Measurements from ENCODE around the gene LCN2.
"Not testable (repeated sequence)": the region's sequence is repeated elsewhere in the genome, so short reads cannot be mapped to it uniquely, and the experiment has no call there.

Gene LCN2

DNA sequence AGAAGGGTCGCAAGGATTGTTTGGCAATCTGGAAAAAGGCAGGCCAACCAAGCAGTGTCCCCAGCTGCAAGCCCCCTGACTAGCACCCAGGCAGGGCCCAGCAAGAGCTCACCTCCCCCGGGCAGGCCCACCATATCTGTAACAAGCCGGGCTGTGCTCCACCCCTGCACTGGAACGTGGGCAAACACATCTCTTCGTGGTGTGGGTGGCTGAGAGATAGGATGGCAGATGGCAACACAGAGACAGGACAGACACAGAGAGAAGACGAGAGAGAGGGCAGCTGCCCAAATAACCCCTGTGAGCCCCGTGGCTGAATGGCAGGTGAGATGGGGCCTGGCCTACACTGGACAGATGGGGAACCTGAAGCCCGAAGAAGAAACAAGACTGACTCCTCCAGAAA lies 20.2 kb downstream of the LCN2 start:
- Histone ChIP-seq H3K9me3 (ENCODE audit: control insufficient read depth, insufficient read depth, low read length) (no peaks in the 10 kb centered on the region), H3K4me3 (ENCODE audit: low read depth, low read length) (no peak overlapping the region), H3K27me3 (ENCODE audit: control insufficient read depth, insufficient read depth, low read length) (no peaks in the 10 kb centered on the region), H3K9ac (ENCODE audit: low read depth, low read length) (no peak overlapping the region), H3K4me1 (ENCODE audit: control insufficient read depth, insufficient read depth, low read length) (no peaks in the 10 kb centered on the region), H3K36me3 (ENCODE audit: control insufficient read depth, insufficient read depth, low read length) (peaks cover 15% of the 10 kb centered on the region)

- H3K9ac ChIP-seq (ENCODE audit: low read depth, low read length): no peak overlapping the region
- H3K4me1 ChIP-seq (ENCODE audit: control insufficient read depth, insufficient read depth, low read length): no peaks in the 10 kb centered on the region
- H3K36me3 ChIP-seq (ENCODE audit: control insufficient read depth, insufficient read depth, low read length): peaks cover 15% of the 10 kb centered on the region
- H3K4me3 ChIP-seq (ENCODE audit: low read depth, low read length): no peak overlapping the region
- H3K27me3 ChIP-seq (ENCODE audit: control insufficient read depth, insufficient read depth, low read length): no peaks in the 10 kb centered on the region
- no peaks in the 10 kb centered on the region for H3K9me3 ChIP-seq (ENCODE audit: control insufficient read depth, insufficient read depth, low read length)
Observed at GRCh38 chr9:128169925-128170324, 20.7 kb downstream of the LCN2 start.

- H3K27me3 ChIP-seq (ENCODE audit: control insufficient read depth, insufficient read depth, low read length): no peaks in the 10 kb centered on the region
Observed at GRCh38 chr9:128174062-128174461, 24.8 kb downstream of the LCN2 start.

GRCh38 chr9:128175102-128175563 lies 25.9 kb downstream of the LCN2 start:
- no peak overlapping the region for H3K9ac ChIP-seq (ENCODE audit: low read depth, low read length)
- H3K4me1 ChIP-seq (ENCODE audit: control insufficient read depth, insufficient read depth, low read length): no peaks in the 10 kb centered on the region
- no peaks in the 10 kb centered on the region for H3K27me3 ChIP-seq (ENCODE audit: control insufficient read depth, insufficient read depth, low read length)
- H3K4me3 ChIP-seq (ENCODE audit: low read depth, low read length): no peak overlapping the region
- peaks cover 30% of the 10 kb centered on the region for H3K36me3 ChIP-seq (ENCODE audit: control insufficient read depth, insufficient read depth, low read length)
- no peaks in the 10 kb centered on the region for H3K9me3 ChIP-seq (ENCODE audit: control insufficient read depth, insufficient read depth, low read length)

More at GRCh38 chr9:128174062-128174461, 24.8 kb downstream of the LCN2 start:
- no peaks in the 10 kb centered on the region for H3K4me1 ChIP-seq (ENCODE audit: control insufficient read depth, insufficient read depth, low read length)
- H3K9ac ChIP-seq (ENCODE audit: low read depth, low read length): no peak overlapping the region
- H3K9me3 ChIP-seq (ENCODE audit: control insufficient read depth, insufficient read depth, low read length): no peaks in the 10 kb centered on the region
- H3K36me3 ChIP-seq (ENCODE audit: control insufficient read depth, insufficient read depth, low read length): peaks cover 26% of the 10 kb centered on the region
- H3K4me3 ChIP-seq (ENCODE audit: low read depth, low read length): no peak overlapping the region

DNA sequence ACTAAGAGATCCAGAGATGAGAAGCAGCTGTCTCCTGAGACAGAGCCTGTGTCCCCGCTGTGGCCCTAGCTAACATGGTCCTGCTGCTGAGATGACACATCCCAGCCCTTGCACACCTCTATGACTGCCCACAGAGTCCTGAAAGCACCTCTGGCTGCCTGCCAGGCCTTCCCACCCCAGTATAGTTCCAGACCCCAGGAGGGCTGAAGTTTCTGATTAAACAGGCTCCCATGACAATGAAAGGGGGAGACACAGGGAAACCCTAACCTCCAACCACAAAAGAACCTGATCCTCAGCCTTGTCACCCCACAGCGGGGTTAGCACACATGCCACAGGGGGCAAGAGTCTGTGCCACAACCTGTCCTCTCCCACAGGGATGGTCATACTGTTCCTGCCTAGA lies 26.5 kb downstream of the LCN2 start:
- Histone ChIP-seq H3K36me3 (ENCODE audit: control insufficient read depth, insufficient read depth, low read length) (peaks cover 33% of the 10 kb centered on the region), H3K27me3 (ENCODE audit: control insufficient read depth, insufficient read depth, low read length) (no peaks in the 10 kb centered on the region)

GRCh38 chr9:128178806-128179431 lies 29.7 kb downstream of the LCN2 start:
- Histone ChIP-seq H3K27me3 (ENCODE audit: control insufficient read depth, insufficient read depth, low read length) (no peaks in the 10 kb centered on the region), H3K9ac (ENCODE audit: low read depth, low read length) (no peak overlapping the region), H3K4me3 (ENCODE audit: low read depth, low read length) (no peak overlapping the region), H3K36me3 (ENCODE audit: control insufficient read depth, insufficient read depth, low read length) (peaks cover 36% of the 10 kb centered on the region), H3K4me1 (ENCODE audit: control insufficient read depth, insufficient read depth, low read length) (no peaks in the 10 kb centered on the region), H3K9me3 (ENCODE audit: control insufficient read depth, insufficient read depth, low read length) (no peaks in the 10 kb centered on the region)

More for the DNA sequence above, 26.5 kb downstream of the LCN2 start:
- no peaks in the 10 kb centered on the region for H3K9me3 ChIP-seq (ENCODE audit: control insufficient read depth, insufficient read depth, low read length)
- H3K4me3 ChIP-seq (ENCODE audit: low read depth, low read length): no peak overlapping the region
- H3K4me1 ChIP-seq (ENCODE audit: control insufficient read depth, insufficient read depth, low read length): no peaks in the 10 kb centered on the region
- no peak overlapping the region for H3K9ac ChIP-seq (ENCODE audit: low read depth, low read length)

- no peaks in the 10 kb centered on the region for H3K4me1 ChIP-seq (ENCODE audit: control insufficient read depth, insufficient read depth, low read length)
- H3K27me3 ChIP-seq (ENCODE audit: control insufficient read depth, insufficient read depth, low read length): no peaks in the 10 kb centered on the region
- H3K4me3 ChIP-seq (ENCODE audit: low read depth, low read length): no peak overlapping the region
- peaks cover 36% of the 10 kb centered on the region for H3K36me3 ChIP-seq (ENCODE audit: control insufficient read depth, insufficient read depth, low read length)
- H3K9ac ChIP-seq (ENCODE audit: low read depth, low read length): no peak overlapping the region
- H3K9me3 ChIP-seq (ENCODE audit: control insufficient read depth, insufficient read depth, low read length): no peaks in the 10 kb centered on the region
Observed at GRCh38 chr9:128180001-128180400, 30.7 kb downstream of the LCN2 start.

DNA sequence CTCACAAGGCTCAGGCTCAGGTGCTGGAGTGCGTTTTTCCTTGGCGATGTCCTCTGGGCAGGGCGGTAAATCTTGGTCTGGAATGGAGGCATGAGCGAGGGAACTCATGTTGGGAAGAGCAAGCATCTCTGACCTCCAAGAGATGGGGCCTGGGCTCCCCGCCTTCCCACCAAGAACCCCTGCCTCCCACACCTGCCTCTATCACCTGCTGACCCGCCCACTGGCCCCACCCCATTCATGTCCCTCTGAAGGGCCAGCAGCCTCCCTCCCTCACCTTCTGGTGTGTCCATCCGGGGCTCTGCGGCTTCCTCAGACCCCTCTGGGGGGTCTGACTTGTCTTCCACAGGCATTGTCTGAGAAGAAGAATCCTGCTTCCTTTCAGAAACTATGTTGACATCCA lies 31.2 kb downstream of the LCN2 start:
- Histone ChIP-seq H3K36me3 (ENCODE audit: control insufficient read depth, insufficient read depth, low read length) (peaks cover 36% of the 10 kb centered on the region), H3K9me3 (ENCODE audit: control insufficient read depth, insufficient read depth, low read length) (no peaks in the 10 kb centered on the region), H3K4me1 (ENCODE audit: control insufficient read depth, insufficient read depth, low read length) (no peaks in the 10 kb centered on the region), H3K27me3 (ENCODE audit: control insufficient read depth, insufficient read depth, low read length) (no peaks in the 10 kb centered on the region), H3K4me3 (ENCODE audit: low read depth, low read length) (no peak overlapping the region), H3K9ac (ENCODE audit: low read depth, low read length) (no peak overlapping the region)

DNA sequence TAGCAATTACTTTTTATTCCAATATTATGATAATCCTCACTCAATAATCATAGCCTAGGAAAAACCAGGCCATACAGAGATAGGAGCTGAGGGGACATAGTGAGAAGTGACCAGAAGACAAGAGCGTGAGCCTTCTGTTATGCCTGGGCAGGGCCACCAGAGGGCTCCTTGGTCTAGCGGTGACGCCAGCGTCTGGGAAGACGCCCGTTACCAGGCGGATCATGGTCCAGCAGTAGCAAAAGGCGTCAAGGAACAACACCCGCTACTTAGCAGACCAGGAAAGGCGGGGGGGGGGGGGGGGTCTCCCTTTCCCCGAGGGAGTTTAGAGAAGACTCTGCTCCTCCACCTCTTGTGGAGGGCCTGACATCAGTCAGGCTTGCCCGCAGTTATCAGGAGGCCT lies 32.2 kb downstream of the LCN2 start:
- not testable (repeated sequence) for H3K27me3 ChIP-seq (ENCODE audit: control insufficient read depth, insufficient read depth, low read length); H3K9ac ChIP-seq (ENCODE audit: low read depth, low read length); H3K4me1 ChIP-seq (ENCODE audit: control insufficient read depth, insufficient read depth, low read length); H3K9me3 ChIP-seq (ENCODE audit: control insufficient read depth, insufficient read depth, low read length); H3K4me3 ChIP-seq (ENCODE audit: low read depth, low read length)
- peaks cover 30% of the 10 kb centered on the region for H3K36me3 ChIP-seq (ENCODE audit: control insufficient read depth, insufficient read depth, low read length)

- Histone ChIP-seq H3K9ac (ENCODE audit: low read depth, low read length) (no peak overlapping the region), H3K36me3 (ENCODE audit: control insufficient read depth, insufficient read depth, low read length) (peaks cover 25% of the 10 kb centered on the region), H3K4me1 (ENCODE audit: control insufficient read depth, insufficient read depth, low read length) (no peaks in the 10 kb centered on the region), H3K4me3 (ENCODE audit: low read depth, low read length) (no peak overlapping the region), H3K9me3 (ENCODE audit: control insufficient read depth, insufficient read depth, low read length) (no peaks in the 10 kb centered on the region), H3K27me3 (ENCODE audit: control insufficient read depth, insufficient read depth, low read length) (no peaks in the 10 kb centered on the region)
Observed at GRCh38 chr9:128182893-128183588, 33.8 kb downstream of the LCN2 start.

GRCh38 chr9:128185979-128186965 lies 37.0 kb downstream of the LCN2 start:
- no peaks in the 10 kb centered on the region for H3K27me3 ChIP-seq (ENCODE audit: control insufficient read depth, insufficient read depth, low read length)
- no peak overlapping the region for H3K9ac ChIP-seq (ENCODE audit: low read depth, low read length)
- H3K4me3 ChIP-seq (ENCODE audit: low read depth, low read length): no peak overlapping the region
- H3K36me3 ChIP-seq (ENCODE audit: control insufficient read depth, insufficient read depth, low read length): peaks cover 7% of the 10 kb centered on the region
- peaks cover 5% of the 10 kb centered on the region for H3K4me1 ChIP-seq (ENCODE audit: control insufficient read depth, insufficient read depth, low read length)
- H3K9me3 ChIP-seq (ENCODE audit: control insufficient read depth, insufficient read depth, low read length): no peaks in the 10 kb centered on the region
